HPDE6-E6E7 (cell line): ENCODE measurements around the gene LENG1.
A peak's percentile ranks its signal among the peaks of the same experiment; 100 is the strongest.

ENCODE experiments used
- DNase-seq: peaks from one replicate; pipeline ENCODE4 v3.0.0; 2011; ENCODE audit warnings: missing footprints; ENCODE audit errors: extremely low spot score

Gene LENG1

DNA sequence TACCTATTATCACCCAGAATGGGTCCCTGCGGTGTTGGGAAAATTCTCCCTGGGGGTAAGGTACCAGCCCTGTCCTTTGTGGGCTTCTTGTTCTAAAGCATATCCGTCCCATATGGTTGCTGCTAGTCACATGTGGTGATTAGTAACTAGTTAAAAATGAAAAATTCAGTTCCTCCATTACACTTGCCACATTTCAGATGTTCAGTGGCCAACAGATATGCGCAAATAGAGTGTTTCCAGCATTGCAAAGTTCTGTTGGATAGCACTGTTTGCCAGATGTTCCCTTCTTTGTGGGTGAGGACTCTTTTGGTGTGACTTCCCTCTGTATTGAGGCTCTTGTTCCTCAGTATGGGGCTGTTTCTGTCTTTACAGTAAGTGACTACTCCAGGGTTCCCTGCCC lies 18.2 kb downstream of the LENG1 start:
- no peak for DNase-seq

DNA sequence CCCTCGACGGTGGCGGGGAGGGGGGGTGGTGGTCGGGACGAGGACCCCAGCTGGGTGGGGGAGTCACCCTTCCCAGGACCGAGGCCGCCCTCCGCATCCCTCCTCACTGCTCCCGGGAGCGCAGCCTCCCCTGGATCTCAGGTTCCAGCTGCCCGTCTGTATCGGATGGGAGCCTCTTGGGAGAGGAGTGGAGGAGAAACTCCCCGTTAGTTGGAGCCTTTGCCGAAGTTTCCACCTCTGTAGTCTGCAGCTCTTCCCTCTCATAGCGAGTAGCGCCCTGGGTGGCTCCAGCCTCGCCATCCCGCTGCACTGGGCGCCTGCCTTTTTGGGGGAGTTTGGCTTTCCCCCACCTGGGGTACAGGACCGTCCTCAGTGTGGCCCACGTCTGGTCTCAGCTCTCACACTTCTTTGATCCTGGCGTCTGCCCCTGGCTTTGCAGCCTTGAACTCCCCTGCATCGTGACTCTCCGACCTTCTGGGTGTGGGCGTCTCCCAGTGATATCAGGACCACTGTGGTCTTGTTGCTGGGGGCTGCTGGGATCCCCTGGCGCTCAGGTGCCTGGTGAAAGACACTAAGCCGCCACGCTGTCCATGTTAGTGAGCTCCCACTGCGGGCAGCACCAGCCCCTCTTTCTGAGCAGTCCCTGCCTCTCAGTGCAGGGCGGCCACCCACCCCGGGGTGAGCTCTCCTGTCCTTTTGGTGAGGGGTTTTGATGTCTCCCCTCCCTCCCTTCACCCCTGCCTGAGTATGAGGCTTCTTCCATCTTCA lies 20.8 kb downstream of the LENG1 start:
- no peak for DNase-seq

DNA sequence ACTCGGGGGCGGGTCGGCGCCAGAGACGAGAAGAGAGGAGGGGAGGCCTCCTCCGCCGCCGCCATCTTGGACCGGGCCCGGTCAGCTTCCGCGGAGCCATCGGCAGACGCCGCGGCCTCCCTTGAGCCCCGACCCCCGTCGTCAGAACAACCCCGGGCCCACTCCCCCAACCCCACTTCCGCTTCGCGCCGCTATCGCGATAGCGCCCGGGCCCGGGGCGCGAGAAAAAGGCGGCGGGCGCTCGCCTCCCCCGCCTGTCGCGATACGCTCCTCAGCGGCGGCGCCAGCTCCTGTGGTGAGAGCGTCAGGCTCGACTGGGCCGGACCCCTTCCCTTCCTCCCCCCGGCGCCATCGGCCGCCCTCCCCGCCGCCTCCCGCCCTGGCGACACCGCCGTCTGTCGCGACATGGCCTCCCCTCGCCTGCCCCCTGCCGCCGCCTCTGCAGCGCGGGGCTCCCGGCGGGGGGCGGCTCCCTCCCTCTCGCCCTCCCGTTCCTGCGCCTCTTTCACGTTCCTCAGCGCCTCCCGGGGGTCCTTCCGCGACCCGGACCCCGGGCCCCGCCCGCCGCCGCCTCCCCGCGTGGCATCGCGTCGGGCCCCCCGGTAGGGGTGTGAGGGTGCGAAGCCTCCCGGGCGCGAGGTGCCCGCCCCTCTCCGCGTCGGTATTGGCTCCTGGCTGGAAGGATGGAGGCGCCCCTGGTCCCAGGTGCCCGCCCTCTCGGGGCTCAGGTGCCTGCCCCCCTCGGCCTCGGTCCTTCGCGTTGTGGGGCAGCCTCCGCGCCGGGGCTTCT lies 21.6 kb downstream of the LENG1 start, which contains the start of gene CNOT3:
Gene CNOT3 (plus strand): TSS at position 64 of the 790 bp plus-strand sequence. CDS start 5,217 bp downstream, outside the sequence.
- DNase-seq: no peak

DNA sequence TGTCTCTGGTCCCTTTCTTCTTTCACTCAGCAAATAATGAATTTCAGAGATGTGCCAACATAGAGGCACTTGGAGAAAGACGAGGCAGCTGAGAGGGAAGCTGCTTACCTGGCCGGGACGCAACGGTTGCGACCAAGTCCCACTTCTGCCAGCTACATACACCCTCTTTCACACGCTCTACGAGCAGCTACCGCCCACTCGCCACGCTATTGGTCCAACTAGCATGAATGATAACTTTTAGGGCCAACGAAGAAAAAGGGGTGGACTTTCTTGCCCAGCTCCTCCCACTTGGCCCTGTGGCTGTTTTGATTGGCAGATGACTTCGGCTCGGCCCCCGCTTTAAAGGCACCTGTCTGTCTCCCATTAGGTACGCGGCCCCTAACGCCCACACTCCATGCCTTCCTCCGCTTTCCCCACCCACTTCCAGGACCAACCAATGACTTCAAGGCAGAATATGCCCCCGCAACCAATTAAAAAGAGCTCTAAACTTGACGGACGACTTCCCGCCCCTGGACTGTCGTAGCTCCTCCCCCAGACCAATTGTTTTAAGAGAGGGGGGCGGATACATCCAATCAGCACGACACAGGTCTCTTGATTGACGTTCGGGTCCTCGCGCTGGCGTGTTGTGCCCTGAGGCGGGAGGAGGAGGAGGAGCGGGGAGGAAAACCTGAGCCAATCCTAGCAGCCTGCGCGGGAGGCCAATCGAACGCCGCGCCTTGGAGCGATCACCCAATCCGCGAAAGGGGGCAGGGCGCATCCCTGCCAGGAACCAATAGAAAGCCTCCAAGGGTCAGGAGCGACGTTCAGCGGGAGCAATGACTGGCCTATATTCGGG lies 22.4 kb downstream of the LENG1 start:
- DNase-seq: peak; percentile 100

DNA sequence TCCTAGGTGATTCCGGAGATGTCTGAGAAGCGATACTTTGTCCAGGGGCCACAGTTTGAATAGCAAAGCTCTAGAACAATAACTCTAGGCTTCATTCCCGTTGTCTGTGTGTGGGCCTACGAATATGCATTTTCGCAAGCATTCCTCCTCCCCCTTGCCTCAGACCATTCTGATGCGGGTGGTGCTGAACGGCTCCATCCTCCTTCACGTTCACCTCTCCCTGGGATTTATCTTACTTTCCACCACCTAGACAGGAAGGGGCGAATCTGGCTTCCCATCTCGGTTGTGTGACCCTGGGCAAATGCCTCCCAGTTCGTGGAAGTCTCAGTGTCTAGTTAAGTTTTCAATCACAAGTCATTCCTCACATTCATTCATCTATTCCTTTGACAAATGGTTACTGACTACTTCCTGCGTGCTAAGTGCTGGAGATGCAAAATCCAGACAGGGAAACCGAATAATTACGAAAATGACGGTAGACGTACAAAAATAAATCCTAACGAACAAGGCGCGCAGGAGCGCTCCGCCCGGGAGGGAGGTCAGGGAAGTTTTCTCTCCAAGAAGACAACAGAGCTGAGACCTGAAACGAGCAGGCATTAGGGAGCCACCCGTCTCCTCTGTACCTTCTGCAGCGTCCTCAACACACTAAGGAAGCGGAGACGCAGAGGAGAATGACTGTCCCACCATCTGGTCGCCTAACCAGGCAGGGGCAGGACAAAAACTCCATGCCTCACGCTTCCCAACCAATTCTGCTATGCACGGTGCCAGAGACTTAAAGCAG lies 23.2 kb downstream of the LENG1 start:
- no peak for DNase-seq

DNA sequence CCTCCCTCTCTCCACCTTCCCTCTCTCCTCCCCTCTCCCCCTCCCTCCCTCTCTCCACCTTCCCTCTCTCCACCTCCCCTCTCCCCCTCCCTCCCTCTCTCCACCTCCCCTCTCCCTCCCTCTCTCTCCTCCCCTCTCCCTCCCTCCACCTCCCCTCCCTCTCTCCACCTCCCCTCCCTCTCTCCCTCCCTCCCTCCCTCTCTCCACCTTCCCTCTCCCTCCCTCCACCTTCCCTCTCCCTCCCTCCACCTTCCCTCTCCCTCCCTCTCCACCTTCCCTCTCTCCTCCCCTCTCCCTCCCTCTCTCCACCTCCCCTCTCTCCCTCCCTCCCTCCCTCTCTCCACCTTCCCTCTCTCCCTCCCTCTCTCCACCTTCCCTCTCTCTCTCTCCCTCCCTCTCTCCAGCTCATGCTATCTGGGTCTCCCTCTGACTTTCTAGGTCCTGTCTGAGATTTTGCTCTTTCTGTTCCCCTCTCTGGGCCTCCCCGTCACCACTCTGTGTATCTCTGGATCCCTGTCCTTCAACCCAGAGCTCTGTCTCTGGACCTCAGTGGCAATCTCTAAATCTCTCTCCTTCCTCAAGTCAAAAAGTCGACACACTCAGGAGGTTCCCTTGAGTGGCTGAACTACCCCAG lies 25.4 kb downstream of the LENG1 start:
- no peak for DNase-seq

DNA sequence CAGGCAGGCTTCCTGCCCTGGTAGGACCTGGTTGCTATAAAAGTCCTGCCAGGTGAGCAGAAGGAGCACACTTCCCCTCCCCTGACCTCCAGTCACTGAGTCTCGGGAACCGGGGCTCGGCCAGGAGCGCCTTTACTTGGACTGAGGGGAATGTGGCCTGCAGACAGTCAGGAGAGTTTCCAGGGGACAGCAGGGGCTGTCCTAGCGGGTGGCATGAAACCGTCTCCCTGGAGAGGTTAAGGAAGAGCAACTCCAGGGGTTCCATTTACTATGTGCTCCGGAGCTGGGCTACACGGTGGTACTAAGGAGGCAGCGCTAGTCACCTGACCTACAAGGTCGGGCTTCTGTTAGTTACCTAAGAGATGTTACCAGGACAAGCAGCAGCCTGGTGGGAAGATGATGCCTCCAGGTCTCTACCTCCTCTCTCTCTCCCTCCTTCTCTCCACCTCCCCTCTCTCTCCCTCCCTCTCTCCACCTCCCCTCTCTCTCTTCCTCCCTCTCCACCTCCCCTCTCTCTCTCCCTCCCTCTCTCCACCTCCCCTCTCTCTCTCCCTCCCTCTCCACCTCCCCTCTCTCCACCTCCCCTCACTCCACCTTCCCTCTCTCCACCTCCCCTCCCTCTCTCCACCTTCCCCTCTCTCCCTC lies 26.1 kb downstream of the LENG1 start:
- no peak for DNase-seq

DNA sequence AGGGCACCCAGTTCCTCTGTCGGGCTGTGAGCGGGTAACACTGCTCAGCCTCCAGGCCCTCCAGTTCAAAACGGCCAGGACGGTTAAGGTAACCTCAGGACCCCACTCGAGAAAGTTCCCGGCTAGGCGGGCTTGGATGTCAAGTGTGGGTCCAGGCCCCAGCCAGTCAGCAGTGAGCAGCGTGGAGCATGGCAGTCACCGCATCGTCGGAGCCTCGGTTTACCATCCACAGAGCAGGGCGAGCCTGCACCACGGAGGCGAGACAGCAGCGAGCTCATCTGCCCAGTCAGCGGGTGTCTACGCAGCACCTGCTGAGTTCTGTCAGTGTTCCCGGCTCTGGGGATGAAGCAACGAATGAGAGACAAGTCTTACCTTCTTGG lies 29.9 kb downstream of the LENG1 start:
- DNase-seq: no peak

DNA sequence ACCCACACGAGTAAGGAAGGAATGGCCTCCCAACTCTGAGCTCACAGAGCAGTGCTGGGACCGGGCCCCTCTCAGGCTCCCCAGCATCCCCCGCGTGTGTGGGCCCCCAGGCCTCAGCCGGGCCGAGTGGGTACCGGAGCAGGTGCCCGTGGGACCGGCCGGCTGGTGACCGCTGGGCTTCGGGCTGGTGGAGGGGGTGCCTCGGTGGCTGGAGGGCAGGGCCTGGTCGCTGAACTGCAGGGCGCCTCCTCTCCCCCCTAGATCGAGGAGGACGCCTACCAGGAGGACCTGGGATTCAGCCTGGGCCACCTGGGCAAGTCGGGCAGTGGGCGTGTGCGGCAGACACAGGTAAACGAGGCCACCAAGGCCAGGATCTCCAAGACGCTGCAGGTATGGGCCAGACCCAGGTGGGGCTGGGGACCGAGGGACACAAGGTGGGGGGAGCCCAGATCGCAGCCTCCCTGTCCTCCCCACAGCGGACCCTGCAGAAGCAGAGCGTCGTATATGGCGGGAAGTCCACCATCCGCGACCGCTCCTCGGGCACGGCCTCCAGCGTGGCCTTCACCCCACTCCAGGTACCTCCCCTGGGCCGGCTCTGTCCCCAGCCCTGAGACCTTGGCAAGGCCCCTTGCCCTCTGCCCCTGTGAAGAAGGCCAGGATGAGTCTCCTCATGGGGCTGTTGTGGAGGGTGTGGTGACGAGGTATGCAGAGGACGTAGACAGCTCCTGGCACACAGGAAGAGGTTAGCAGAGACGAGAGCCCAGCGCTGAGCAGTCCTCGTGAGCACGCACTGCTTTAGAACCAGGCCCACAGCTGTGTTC lies 30.5 kb downstream of the LENG1 start:
- DNase-seq: no peak

DNA sequence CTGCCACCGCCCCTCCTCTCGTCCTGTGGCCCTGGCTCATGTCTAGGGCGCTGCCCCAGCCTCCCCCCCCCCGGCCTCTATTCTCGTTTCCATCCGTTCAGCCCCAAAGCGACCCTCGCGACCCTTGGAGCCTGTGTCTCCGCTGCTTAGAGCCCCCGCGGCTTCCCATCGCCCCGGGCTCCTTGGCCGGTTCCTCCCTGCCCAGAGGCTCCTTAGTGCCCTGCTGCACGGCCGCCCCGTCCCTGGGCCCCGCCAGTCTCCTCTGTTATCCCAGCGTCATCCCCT lies 31.1 kb downstream of the LENG1 start:
- no peak for DNase-seq

DNA sequence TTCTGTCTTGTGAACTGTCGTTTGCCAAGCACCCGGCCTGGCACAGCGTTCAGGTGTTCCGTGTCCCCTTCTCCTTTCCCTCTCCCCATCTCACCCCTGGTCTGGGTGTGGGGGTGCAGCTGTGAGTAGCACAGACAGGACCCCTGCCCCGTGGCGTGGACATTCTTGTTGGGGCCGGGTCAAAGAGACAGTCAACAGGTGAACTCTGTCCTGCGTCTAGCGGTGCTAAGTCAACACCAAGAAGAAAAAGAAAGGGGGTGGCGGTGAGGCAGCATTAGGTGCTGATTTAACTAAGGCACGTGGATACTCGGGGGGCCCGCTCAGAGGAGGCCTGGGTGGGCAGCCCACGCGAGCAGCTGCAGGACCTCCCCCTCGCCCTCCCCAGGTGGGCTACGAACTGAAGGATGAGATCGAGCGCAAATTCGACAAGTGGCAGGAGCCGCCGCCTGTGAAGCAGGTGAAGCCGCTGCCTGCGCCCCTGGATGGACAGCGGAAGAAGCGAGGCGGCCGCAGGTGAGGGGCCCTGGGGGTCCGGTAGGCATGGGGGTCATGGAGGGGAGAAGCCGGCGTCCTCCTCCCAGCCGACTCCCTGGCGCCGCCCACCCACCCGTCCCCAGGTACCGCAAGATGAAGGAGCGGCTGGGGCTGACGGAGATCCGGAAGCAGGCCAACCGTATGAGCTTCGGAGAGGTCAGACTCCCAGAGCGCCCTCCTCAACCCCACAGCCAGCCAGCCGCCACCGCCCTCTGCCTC lies 31.7 kb downstream of the LENG1 start:
- DNase-seq: no peak

DNA sequence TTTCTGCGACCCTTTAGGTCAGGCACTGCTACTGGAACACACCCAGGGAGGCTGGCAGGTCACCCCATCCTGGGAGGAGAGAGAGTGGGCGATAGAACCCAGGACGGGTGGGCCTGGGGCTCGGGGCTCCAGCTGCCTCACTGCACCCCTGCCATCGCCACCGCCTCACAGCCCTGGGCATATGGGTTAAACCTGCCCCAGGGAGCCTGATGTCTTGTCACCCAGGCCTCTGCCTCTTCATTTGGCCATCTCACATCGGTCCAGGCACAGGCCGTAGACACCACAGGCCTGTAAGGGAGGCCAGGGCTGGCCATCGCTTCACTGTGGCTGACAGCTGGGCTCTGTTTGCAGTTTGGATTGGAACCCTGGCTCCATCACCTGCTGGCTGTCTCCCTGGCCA lies 33.8 kb downstream of the LENG1 start:
- no peak for DNase-seq

DNA sequence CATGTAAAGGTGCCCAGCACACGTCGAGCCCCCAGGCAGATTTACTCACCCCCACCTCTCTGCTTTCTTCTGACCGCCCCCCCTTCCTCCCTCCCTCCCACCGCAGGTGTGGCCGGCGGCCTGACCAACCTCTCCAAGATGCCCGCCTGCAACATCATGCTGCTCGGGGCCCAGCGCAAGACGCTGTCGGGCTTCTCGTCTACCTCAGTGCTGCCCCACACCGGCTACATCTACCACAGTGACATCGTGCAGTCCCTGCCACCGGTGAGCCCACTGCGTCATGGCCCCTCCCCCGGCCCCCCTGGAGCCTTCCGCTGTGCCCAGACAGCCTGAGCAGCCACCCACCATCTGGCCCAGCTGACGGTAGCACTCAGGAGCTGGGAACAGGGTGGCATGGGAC lies 35.1 kb downstream of the LENG1 start:
- no peak for DNase-seq

DNA sequence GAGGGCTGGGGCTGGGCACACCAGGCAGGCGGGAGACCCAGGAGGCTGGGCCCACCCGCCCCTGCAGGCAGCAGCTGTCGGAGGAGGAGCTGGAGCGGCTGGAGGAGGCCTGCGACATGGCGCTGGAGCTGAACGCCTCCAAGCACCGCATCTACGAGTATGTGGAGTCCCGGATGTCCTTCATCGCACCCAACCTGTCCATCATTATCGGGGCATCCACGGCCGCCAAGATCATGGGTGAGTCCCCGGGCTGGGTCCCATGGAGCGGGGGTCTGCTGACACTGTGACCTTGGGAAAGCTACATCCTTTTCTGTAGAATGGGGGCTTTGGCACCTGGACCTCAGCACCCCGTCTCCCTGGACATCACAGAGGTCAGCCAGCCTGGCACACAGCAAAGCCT lies 35.8 kb downstream of the LENG1 start:
- DNase-seq: no peak

DNA sequence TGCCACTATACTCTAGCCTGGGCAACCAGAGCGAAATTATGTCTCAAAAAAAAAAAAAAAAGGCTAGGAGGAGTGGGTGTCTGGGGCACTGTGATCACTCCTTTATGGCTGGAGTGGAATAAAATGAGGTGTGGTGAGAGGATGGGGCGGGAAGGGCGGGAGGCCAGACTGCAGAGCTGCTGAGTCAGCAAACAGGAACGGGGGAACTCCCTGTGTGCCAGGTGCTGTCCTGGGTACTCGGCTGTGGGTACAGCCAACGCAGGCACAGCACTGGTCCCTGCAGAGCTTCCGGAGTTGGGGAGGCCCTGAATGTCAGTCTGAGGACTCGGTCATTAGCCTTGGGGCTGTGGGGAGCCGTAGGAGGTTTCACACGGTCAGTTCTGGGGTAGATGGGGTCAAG lies 38.3 kb downstream of the LENG1 start:
- DNase-seq: no peak

DNA sequence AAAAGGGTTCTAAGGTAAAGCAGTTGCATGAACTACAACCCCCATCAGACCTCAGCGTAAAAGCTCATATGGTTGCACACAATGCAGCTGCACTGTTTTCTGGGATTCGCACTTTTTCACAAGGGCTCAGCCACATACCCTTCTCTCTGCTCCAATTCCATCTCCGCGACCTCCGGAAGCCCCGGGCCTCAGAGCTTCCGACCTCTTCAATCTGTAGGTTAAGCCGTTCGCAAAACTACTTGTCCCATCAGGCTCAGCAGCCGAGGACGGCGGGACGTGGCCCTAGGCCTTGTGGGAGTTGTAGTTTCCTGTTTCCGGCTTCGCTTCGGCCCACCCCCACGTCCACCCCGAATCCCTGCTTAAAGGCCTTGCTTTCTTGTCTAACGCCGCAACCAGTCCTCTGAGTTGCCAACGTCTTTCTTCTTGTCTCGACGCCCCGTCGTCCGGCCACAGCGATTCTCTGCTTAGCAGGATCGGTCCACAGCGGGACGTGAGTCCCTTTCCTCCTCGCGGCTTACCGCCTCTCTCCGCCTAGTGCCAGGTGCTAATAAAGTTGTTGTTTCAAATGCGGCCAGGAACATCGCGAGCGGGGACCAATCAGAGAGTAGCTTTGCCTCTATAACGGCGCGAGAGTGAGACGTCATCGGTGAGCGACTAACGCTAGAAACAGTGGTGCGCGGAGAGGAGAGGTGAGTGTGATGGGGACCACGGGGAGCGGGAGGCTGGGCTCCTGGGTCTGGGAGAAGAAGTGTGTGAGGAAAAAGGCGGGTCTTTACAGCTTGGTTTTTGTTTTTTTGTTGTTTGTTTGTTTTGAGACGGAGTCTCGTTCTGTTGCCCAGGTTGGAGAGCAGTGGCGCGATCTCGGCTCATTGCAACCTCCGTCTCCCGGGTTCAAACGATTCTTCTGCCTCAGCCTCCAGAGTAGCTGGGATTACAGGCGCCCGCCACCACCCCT lies 44.1 kb downstream of the LENG1 start, which contains the start of the genes PRPF31 and TFPT:
Gene PRPF31 (plus strand): TSS at position 646 of the 955 bp plus-strand sequence. CDS start 2,525 bp downstream, outside the sequence.
Gene TFPT (minus strand): TSS at position 549 of the 955 bp plus-strand sequence. CDS start 388 bp downstream, at position 161.
- DNase-seq: peak; percentile 94

DNA sequence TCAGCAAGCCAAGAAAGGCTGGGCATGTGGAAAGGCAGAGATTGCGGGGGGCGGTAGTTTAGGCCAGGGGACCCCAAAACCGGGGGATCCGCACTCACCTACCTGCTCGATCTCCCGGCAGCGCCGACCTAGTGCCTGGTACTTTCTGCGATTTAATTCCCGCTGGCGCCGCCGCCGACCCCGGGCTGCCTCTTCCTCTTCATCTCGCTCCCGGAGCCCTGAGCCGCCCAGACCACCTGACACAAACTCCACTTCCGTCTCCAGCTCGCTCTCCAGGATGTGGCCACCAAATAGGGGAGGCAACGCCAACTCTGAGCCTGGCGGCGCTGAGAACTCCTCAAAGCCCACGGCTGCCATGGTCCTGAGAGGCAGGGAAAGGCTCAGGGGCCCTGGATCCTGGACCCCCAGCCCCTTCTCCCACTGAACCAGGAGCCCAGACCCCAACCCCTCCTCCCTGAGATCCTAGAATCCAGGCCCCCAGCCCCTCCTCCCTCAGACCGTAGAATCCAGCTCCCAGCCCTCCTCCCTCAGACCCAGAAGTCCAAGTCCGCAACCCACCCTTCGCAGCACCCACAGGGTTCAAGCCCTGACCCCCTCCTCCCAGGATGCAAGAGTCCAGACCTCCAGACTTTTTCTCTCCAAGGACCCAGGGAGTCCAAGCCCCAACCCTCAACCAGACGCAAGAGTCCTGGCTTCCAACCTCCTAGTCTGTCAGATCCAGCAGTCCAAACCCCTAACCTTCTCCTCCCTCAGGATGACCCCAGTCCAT lies 45.0 kb downstream of the LENG1 start:
- no peak for DNase-seq
